HG03066 (cell line): ENCODE measurements around the gene ZNF416.

Experiments used
- ATAC-seq: cut with Tn5 transposase; IDR thresholded peaks from one replicate; pipeline ENCODE4 v1.9.1; 2021; ENCODE audit warnings: low read depth; ENCODE audit not compliant: unreplicated experiment

Gene ZNF416

DNA sequence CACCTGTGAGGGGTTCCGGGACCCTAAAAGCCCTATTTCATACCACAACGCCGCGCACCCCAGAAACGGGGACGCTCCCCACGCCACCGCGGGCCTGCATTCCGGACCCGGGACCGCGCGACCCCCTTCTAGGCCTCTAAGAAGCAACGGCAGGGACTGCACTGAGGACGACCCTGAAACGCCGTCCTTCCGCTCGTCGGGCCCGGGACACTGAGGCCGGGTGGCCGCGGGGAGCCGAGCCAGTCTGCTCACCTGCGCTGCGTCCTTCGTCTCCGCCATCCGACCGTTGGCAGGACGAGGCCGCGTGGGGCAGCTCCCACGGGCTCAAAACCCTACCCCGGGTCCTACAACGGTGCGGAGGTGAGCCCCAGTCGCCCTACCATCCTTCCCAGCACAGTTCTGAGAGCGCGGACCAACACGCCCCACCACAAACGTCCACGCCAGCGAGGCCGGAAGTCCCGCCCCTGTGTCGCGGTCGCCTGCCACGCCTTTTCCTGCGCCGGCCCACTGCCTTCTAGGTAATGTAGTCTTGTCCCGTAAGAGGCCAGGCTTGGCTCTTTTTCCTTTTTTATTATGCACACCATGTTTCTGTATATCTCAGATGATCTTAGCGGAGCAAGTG, 19.2 kb downstream of the ZNF416 start, which contains the start of gene ZNF550:
Gene ZNF550 (minus strand): TSS at position 460 of the 622 bp plus-strand sequence. CDS start 181 bp downstream, at position 279.
- ATAC-seq, result peak; percentile 97

DNA sequence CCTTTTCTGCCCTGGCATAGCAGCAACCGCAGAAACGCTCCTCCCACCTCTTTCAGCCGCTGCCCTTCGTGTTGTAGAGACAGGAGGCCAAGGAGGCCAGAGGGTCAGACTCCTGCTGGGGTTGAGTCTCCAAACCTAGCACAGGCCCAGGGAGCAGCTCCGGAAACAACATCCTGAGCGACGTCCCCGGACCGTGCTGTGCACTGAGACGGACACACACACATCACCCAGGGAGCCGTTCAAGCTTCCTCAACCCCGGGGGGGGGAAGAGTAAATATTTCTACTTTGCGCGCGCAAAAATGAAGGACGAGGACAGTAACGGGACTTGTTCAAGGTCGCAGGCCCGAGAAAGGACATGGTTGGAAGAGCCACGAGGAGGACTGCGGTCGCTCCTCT, 19.7 kb downstream of the ZNF416 start:
- ATAC-seq, result peak; percentile 7

DNA sequence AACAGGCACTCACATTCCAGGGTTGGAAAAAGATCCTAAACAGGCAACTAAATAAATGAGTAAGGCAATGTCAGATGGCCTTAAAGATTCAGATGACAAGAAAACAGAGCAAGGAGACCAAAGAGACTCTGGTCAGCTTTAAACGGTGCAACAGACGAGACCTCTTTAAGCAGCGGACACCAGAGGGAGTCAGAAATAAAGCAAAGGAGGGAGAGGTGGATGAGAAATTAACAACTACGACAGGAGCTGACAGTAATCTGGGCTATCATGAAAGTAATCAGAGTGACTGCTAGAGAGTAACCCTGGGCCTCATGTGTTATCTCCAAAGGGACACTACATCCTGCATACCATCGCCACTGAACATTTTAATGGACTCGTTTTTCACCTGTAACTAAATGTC, 20.2 kb downstream of the ZNF416 start:
- ATAC-seq, result no peak

DNA sequence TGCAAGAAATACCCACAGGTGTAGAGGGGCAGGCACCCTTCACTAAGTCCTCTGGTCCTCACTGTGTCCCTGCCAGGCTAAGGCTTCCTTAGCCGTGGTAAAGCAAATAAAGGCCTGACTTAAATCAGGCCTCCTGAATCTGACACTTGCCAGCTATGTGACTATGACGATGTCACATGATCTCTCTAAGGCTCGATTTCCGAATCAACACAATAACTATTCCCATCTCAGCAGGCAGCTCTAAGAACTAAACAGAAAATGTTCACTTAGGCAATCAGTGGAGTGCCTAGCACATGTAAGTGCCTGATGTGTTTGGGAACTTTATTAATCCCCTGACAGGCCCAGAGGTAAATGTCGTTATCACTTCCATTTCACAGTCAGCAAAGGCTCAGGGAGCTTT, 21.1 kb downstream of the ZNF416 start:
- ATAC-seq, result no peak

DNA sequence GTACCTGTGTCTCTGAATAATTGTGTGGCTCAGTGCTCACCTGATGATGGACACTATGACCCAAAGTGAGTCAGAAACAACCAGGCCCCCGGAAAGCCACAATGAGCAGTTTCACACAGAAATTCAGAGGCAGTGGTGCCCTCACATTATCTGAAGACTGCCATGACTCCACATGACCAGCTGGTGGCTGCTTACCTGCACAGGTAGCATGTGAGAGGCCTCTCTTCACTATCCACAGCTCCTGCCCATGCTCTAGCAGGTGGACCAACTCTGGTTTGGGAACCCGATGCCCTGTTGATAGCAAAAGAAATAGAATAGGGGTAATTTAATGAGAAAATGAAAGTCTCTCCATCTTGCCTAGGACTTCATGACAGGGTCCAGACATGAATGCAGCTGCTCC, 26.3 kb downstream of the ZNF416 start:
- ATAC-seq, result no peak

DNA sequence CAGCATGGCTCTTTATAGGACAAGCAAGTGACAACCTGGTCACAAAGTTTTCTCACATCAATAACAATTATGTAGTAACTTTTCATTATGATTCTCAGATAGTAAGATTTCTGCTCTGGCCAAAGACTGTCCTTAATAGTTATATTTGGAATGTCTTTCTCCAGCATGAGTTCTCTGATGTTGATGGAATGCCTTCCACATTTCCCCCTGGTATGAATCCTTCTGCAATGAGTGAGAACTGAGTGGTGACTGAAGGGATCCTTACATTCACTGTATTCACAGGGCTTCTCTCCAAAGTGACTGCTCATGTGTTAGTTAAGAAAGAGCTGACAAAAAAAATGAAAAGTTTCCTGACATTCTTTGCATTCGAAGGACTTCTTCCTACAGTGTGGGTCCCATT, 32.2 kb downstream of the ZNF416 start:
- ATAC-seq, result no peak

DNA sequence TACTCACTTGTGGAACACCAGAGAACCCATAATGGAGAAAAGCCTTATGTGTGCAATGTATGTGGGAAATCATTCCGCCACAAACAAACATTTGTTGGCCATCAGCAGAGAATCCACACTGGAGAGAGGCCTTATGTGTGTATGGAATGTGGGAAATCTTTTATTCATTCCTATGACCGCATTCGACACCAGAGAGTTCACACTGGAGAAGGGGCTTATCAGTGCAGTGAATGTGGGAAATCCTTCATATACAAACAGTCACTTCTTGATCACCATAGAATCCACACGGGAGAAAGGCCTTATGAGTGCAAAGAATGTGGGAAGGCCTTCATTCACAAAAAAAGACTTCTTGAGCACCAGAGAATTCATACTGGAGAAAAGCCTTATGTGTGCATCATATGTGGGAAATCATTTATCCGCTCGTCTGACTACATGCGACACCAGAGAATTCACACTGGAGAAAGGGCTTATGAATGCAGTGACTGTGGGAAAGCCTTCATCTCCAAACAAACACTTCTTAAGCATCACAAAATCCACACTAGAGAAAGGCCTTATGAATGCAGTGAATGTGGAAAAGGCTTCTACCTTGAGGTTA, 40.7 kb downstream of the ZNF416 start:
- no peak for ATAC-seq

DNA sequence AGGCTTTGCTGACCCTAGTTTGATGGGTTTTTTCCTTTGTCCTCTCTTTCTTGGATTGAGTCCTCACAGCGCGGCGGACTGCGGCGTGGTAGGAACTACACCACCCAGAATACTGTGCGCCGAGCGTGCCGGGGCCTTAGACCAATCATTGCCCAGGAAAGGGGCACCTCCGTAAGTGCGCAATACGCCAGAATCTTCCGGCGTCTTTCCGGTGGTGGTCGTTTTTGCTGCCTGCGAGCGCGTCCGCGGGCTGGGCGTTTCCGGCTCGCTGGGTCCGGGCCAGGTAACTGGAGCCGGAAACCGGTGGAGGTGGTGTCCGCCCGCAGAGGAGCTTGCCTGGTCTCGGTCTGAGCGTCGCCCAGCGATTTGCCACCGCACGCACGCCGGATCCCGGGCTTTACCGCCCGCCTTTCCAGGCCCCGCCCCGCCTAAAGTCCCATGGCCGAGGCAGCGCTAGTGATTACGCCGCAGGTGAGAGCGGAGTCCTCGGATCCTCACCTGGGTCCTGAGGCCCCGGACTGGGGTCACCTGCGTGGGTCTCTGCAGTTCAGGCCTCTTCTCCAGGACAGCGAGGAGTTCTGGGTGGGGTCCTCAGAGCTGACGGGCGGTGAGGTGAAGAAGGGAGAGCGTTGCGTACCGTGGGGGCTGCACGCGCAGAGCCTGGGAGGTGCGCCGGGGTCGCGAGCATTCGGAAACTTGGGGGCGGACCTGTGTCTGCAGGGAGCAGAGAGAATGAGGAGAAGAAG, 51.4 kb downstream of the ZNF416 start, which contains the start of gene ZNF549:
Gene ZNF549 (plus strand): TSS at position 221 of the 746 bp plus-strand sequence. CDS start 218 bp downstream, at position 439.
- peak; percentile 99 for ATAC-seq
